ENCODE results near the gene CCDC191. TPM values are rescaled to one million over a fixed set of nuclear protein-coding genes. Genes with fewer than 3 reads are reported as not detected.

Gene CCDC191
- total and polyA plus RNA-seq, 2 of the 4 experiments (the other 2 are of a cell fraction), result 0.72 to 1.1 TPM

DNA sequence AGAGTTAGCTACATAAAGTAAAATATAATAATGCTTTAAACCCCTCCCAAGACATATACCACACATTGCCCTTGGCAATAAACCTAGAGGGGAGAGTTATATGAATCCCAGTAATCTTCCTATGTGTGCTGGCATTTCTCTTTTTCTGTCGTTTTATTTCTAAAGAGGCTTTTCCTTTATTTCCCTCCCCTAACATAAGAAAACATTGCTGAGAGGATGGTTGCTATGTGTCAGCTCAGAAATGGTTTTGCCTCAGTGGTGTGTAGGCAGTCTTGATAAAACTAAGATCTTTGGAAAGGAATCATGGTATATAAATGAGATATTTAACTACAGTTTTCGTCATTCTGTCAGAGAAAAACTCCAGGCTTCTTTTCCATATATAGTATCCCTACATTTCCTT, 30.0 kb downstream of the CCDC191 start:
- CTCF ChIA-PET, result no interaction called here
- Histone ChIP-seq H2BK20ac (ENCODE audit: low read depth, low read length) (no peak overlapping the region), H3K18ac (ENCODE audit: low read depth, low read length) (no peak overlapping the region), H3K4me3 (ENCODE audit: insufficient read depth, low read depth, low read length) (no peak overlapping the region), H3K23ac (ENCODE audit: low read depth, low read length) (no peak overlapping the region), H2BK120ac (ENCODE audit: low read depth, low read length) (no peak overlapping the region), H2AK5ac (ENCODE audit: low read depth, low read length) (no peak overlapping the region), H3K9me1 (ENCODE audit: insufficient read depth, low read length) (no peaks in the 10 kb centered on the region), H3K14ac (replicated peaks; ENCODE audit: low read depth, low read length) (no peak overlapping the region), H2AK9ac (replicated peaks; ENCODE audit: low read depth, low read length, poor library complexity) (no peak overlapping the region), H3K56ac (ENCODE audit: extremely low read depth, insufficient read depth, low read length) (no peak overlapping the region), H4K20me1 (ENCODE audit: insufficient read depth, low read length) (no peaks in the 10 kb centered on the region), H4K5ac (ENCODE audit: low read depth, low read length) (no peak overlapping the region), H2BK5ac (ENCODE audit: low read depth, low read length, poor library complexity, severe bottlenecking) (no peak overlapping the region), H3K9ac (ENCODE audit: low read depth, low read length) (no peak overlapping the region), H3K36me3 (ENCODE audit: control insufficient read depth, insufficient read depth, low read length) (no peaks in the 10 kb centered on the region), H3K79me1 (ENCODE audit: low read depth in 1 of 2, low read length in 2 of 2) (no peaks in the 10 kb centered on the region), H3K9me3 (ENCODE audit: control insufficient read depth, insufficient read depth, low read length) (no peaks in the 10 kb centered on the region), H3K4me2 (ENCODE audit: low read depth, low read length) (no peak overlapping the region), H3K27ac (ENCODE audit: insufficient read depth, low read length) (no peak overlapping the region), H2BK15ac (ENCODE audit: low read depth, low read length) (no peak overlapping the region), H3K27me3 (ENCODE audit: control insufficient read depth, insufficient read depth, low read length) (no peaks in the 10 kb centered on the region), H4K8ac (ENCODE audit: low read depth in 2 of 2, low read length in 2 of 2) (no peak overlapping the region), H3K4ac (ENCODE audit: low read depth, low read length) (no peak overlapping the region), H2AFZ (replicated peaks; ENCODE audit: low read length, poor library complexity) (no peak overlapping the region), H4K91ac (ENCODE audit: insufficient read depth, low read depth, low read length) (no peak overlapping the region), H3K4me1 (ENCODE audit: control insufficient read depth, insufficient read depth, low read length) (0 out of 2 replicates have a peak, but pooled peaks cover 1% of the 10 kb centered on the region)
- in situ Hi-C loops (cut with MboI; ENCODE audit: low sequenced_read_pairs), result no loop called here
- dilution Hi-C loops (cut with HindIII; ENCODE audit: low sequenced_read_pairs, unreplicated experiment), result no loop called here
- POLR2A ChIA-PET (ENCODE audit: unreplicated experiment), result no interaction called here
- no CpG with 5 or more reads among the region's 2 CpGs for WGBS, 2 experiments (ENCODE audit: extremely low coverage in 2 of 2, insufficient read length in 1 of 2)
- ATAC-seq (ENCODE audit: low read depth), result no peak
- no TSS peak for BruUV-seq (replicated peaks)
- intact Hi-C loops (cut with micrococcal nuclease), result no loop called here
- DNase-seq, result no peak
- no peak for TF ChIP-seq CHD1 (IDR thresholded peaks at IDR 0.05; ENCODE audit: low read depth, low read length)
- TF ChIP-seq, protein P1, sequence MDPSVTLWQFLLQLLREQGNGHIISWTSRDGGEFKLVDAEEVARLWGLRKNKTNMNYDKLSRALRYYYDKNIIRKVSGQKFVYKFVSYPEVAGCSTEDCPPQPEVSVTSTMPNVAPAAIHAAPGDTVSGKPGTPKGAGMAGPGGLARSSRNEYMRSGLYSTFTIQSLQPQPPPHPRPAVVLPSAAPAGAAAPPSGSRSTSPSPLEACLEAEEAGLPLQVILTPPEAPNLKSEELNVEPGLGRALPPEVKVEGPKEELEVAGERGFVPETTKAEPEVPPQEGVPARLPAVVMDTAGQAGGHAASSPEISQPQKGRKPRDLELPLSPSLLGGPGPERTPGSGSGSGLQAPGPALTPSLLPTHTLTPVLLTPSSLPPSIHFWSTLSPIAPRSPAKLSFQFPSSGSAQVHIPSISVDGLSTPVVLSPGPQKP (IDR thresholded peaks at IDR 0.05; ENCODE audit: borderline replicate concordance, low read depth, low read length), result no peak
- TF ChIP-seq, protein P2, sequence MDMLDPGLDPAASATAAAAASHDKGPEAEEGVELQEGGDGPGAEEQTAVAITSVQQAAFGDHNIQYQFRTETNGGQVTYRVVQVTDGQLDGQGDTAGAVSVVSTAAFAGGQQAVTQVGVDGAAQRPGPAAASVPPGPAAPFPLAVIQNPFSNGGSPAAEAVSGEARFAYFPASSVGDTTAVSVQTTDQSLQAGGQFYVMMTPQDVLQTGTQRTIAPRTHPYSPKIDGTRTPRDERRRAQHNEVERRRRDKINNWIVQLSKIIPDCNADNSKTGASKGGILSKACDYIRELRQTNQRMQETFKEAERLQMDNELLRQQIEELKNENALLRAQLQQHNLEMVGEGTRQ (IDR thresholded peaks at IDR 0.05; ENCODE audit: low read depth, low read length), result no peak
- no peak for TF ChIP-seq POLR2A (IDR thresholded peaks at IDR 0.05; ENCODE audit: low read depth, low read length)
- no peak for TF ChIP-seq RAD21 (IDR thresholded peaks at IDR 0.05; ENCODE audit: low read length)
- TF ChIP-seq, protein P3, sequence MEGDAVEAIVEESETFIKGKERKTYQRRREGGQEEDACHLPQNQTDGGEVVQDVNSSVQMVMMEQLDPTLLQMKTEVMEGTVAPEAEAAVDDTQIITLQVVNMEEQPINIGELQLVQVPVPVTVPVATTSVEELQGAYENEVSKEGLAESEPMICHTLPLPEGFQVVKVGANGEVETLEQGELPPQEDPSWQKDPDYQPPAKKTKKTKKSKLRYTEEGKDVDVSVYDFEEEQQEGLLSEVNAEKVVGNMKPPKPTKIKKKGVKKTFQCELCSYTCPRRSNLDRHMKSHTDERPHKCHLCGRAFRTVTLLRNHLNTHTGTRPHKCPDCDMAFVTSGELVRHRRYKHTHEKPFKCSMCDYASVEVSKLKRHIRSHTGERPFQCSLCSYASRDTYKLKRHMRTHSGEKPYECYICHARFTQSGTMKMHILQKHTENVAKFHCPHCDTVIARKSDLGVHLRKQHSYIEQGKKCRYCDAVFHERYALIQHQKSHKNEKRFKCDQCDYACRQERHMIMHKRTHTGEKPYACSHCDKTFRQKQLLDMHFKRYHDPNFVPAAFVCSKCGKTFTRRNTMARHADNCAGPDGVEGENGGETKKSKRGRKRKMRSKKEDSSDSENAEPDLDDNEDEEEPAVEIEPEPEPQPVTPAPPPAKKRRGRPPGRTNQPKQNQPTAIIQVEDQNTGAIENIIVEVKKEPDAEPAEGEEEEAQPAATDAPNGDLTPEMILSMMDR (conservative IDR thresholded peaks at IDR 0.05; ENCODE audit: low read depth, low read length), result no peak
- no peak for TF ChIP-seq FOS (IDR thresholded peaks at IDR 0.05; ENCODE audit: low read depth, low read length)
- no peak for TF ChIP-seq SMC3 (IDR thresholded peaks at IDR 0.05; ENCODE audit: low read depth, low read length)
